ENCODE measurements around the gene LDLR.
"Not testable (repeated sequence)": the region's sequence is repeated elsewhere in the genome, so short reads cannot be mapped to it uniquely, and the experiment has no call there.

LDLR gene

DNA sequence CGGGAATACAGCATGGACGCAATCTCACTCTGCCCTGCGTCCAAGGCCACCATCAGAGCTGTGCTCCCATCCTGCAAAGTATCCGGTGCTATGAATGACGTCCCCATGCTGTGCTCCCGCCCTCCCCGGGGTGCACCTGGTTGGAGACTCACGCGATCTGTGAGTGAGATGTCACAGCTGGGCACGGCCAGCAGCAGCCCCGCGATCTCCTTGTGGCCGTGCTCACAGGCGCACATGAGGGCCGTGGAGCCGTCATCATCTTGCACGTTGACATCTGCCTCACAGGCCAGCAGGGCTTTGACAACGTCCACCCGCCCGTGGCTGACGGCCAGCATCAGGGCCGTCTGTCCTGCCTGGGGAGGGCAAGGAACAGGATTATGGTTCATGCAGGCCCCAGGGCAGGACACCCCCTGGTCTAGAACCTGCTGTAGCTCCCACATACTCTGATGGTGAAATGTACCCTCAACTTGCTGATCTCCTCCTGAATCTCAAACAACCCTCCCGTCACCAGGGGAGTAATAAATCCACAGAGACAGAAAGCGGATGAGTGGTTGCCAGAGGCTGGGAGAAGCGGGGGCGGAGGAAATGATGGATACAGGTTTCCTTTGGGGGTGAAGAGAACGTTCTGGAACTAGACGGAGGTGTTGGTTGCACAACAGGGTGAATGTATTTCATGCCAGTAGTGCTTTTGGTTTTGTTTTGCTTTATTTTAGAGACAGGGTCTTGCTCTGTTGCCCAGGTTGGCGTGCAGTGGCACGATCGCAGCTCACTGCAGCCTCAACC lies 80.8 kb downstream of the LDLR start:
- DNase-seq (ENCODE audit: low read depth in 4 of 4, low spot score in 1 of 4), result no peak

GRCh38 chr19:11171144-11171543 lies 81.9 kb downstream of the LDLR start:
- no peak for DNase-seq (ENCODE audit: low read depth in 4 of 4, low spot score in 1 of 4)

DNA sequence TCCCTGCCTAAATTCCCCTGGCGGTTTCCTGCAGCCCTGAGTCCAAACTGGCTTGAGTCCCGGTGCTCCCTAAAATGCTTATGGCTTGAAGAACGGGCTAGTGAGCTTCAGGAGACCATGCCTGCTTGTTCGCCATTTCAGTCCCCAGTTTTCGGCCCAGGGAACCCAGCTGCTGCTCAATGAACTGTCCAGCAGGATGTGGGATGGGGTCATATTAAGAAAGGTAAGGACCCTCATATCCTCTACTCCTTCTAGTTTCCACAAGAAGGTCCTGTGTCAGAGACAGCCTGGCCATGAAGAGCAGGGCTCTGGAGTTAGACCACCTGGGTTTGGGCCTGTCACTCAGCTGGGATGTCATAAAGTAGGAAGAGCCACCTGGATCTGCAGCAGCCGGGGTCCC lies 83.3 kb downstream of the LDLR start:
- no peak for DNase-seq (ENCODE audit: low read depth in 4 of 4, low spot score in 1 of 4)

- DNase-seq (ENCODE audit: low read depth in 4 of 4, low spot score in 1 of 4), result no peak
Measured at GRCh38 chr19:11173516-11174155, 84.4 kb downstream of the LDLR start.

DNA sequence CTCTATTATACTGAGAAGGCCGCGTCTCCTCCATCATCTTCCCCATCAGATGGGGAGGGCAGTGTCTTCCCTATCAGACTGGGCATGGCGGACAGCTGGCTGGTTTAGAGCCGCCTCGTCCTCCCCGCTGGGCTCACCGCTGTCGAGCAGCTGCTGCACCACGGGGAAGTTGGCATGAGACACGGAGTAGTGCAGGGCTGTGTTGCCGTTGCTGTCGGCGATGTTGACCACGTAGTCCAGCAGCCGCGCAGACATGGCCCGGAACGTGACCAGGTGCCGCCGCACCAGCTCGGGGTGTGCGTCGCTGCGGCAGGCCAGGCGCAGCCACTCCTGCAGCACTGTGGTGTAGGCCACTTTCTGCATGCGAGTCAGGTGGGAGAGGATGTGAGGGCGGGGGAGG lies 85.1 kb downstream of the LDLR start:
- no peak for DNase-seq (ENCODE audit: low read depth in 4 of 4, low spot score in 1 of 4)

GRCh38 chr19:11175920-11176319 lies 86.7 kb downstream of the LDLR start:
- DNase-seq (ENCODE audit: low read depth in 4 of 4, low spot score in 1 of 4), result no peak

- no peak for DNase-seq (ENCODE audit: low read depth in 4 of 4, low spot score in 1 of 4)
Measured at GRCh38 chr19:11176466-11177193, 87.4 kb downstream of the LDLR start.

GRCh38 chr19:11177592-11177991 lies 88.3 kb downstream of the LDLR start:
- DNase-seq (ENCODE audit: low read depth in 4 of 4, low spot score in 1 of 4), result no peak

DNA sequence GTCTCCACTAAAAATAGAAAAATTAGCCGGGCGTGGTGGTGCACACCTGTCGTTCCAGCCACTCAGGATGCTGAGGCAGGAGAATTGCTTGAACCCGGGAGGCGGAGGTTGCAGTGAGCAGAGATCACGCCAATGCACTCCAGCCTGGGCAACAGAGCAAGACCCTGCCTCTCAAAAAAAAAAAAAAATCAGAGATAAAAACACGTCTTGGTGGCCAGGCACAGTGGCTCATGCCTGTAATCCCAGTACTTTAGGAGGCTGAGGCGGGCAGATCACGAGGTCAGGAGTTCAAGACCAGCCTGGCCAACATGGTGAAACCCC lies 89.8 kb downstream of the LDLR start:
- DNase-seq (ENCODE audit: low read depth in 4 of 4, low spot score in 1 of 4), result not testable (repeated sequence)

GRCh38 chr19:11179716-11180297 lies 90.5 kb downstream of the LDLR start:
- no peak for DNase-seq (ENCODE audit: low read depth in 4 of 4, low spot score in 1 of 4)

DNA sequence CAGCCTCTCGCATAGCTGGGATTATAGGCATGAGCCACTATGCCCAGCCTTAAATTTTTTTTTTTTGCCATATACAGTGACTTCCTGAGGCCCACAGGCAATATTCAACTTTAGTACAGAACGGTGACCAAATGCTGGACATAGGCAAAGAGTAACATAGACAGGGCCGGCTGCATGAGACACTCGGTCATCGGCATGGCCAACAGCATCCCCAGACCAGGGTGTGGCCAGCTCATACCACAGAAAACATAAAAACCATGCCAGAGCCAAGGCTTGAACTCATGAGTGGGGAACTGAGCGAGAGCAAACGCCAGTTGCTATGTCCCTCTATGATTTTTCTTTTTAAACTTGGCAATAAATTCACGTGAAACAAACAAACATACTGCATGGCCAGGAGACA lies 91.1 kb downstream of the LDLR start:
- DNase-seq (ENCODE audit: low read depth in 4 of 4, low spot score in 1 of 4), result no peak

- not testable (repeated sequence) for DNase-seq (ENCODE audit: low read depth in 4 of 4, low spot score in 1 of 4)
Measured at GRCh38 chr19:11180975-11181374, 91.7 kb downstream of the LDLR start.

DNA sequence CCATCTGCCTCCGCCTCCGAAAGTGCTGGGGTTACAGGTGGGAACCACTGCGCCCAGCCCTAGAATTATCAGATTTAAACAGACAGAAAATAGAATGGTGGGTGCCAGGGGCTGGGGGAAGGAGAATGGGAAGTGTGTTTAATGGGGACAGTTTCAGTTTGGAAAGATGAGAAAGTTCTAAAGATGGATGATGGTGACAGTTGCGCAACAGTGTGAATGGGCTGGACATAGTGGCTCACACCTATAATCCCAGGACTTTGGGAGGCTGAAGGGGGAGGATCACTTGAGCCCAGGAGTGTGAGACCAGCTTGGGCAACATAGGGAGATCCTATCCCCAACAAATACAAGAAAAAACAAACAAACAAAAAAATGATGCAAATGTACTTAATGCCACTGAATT lies 92.2 kb downstream of the LDLR start:
- DNase-seq (ENCODE audit: low read depth in 4 of 4, low spot score in 1 of 4), result no peak

Data from stimulated activated CD4-positive, alpha-beta T cell treated with anti-CD3 and anti-CD28 coated beads, Interleukin-1b, Interleukin-23, amount 100 ng/mL, for 24 hours (primary cell).